Panc1 (cell line): Measurements from ENCODE around the gene B4GAT1. TPM values are rescaled to one million over a fixed set of nuclear protein-coding genes. Genes with fewer than 3 reads are reported as not detected.
"Not testable (repeated sequence)": the region's sequence is repeated elsewhere in the genome, so short reads cannot be mapped to it uniquely, and the experiment has no call there.

Source experiments
- ATAC-seq: fragments of 200-7000 bp; cut with Tn5 transposase; 2 replicates; pipeline ENCODE4 v1.9.1; 2020; ENCODE audit warnings: mild to moderate bottlenecking, moderate library complexity
- BruUV-seq: library from RNA; stranded (reverse); fragments of 400-500 nt; replicated peaks from 2 replicates; lab custom pipeline; 2021; lab: Mats Ljungman, UMichigan
- CTCF ChIA-PET: fragments of 300-600 bp; sonication (Branson Sonifier 250); formaldehyde crosslinking; loops from one replicate; lab custom pipeline; 2022; ENCODE audit warnings: antibody characterized with exemption; lab: Charles Lee
- POLR2A ChIA-PET: fragments of 300-600 bp; sonication (Branson Sonifier 250); formaldehyde crosslinking; loops from one replicate; lab custom pipeline; 2022; ENCODE audit warnings: antibody characterized with exemption; lab: Charles Lee
- DNase-seq: peaks from one replicate; pipeline ENCODE4 v3.0.0-alpha.2; 2010; ENCODE audit warnings: low read depth, low spot score
- H3K27ac ChIP-seq: 2 replicates; pipeline ENCODE4 v1.5.1; 2011; ENCODE audit warnings: mild to moderate bottlenecking, low read length, inconsistent platforms
- H3K27me3 ChIP-seq: fragments of 200-500 bp; sonication (Bioruptor generic); 2 replicates; pipeline ENCODE4 v1.6.0; 2014; ENCODE audit warnings: low read length, inconsistent platforms; ENCODE audit not compliant: control insufficient read depth, insufficient read depth
- H3K36me3 ChIP-seq: fragments of 200-500 bp; sonication (Bioruptor generic); 2 replicates; pipeline ENCODE4 v1.5.1; 2014; ENCODE audit warnings: inconsistent platforms, mild to moderate bottlenecking, low read length, moderate library complexity; ENCODE audit not compliant: control insufficient read depth, insufficient read depth
- H3K4me1 ChIP-seq: 2 replicates; pipeline ENCODE4 v1.5.1; 2011; ENCODE audit warnings: inconsistent platforms, mild to moderate bottlenecking, low read length, moderate library complexity; ENCODE audit not compliant: control insufficient read depth, insufficient read depth
- H3K4me3 ChIP-seq, 2 experiments: 2 replicates each; pipeline ENCODE4 v1.5.1; 2011 to 2012; ENCODE audit warnings: low read depth in 2 of 2, low read length in 2 of 2, mild to moderate bottlenecking in 2 of 2, inconsistent platforms in 1 of 2, moderate library complexity in 1 of 2
- H3K9me3 ChIP-seq: fragments of 200-500 bp; sonication (Bioruptor generic); 2 replicates; pipeline ENCODE4 v1.5.1; 2014; ENCODE audit warnings: low read depth, mild to moderate bottlenecking, inconsistent platforms, low read length, moderate library complexity; ENCODE audit not compliant: control insufficient read depth, insufficient read depth
- POLR2AphosphoS5 ChIP-seq: IDR thresholded peaks from 2 replicates; pipeline ENCODE4 v1.6.1; 2012; ENCODE audit warnings: mild to moderate bottlenecking, low read depth, low read length, moderate library complexity
- REST ChIP-seq, 2 experiments: IDR thresholded peaks; 2 replicates each; pipeline ENCODE4 v1.6.1; 2011 to 2012; ENCODE audit warnings: low read depth in 2 of 2, control low read depth in 1 of 2, low read length in 1 of 2, mild to moderate bottlenecking in 1 of 2, moderate library complexity in 1 of 2; ENCODE audit not compliant: insufficient read depth in 1 of 2
- SIN3A ChIP-seq: IDR thresholded peaks from 2 replicates; pipeline ENCODE4 v1.6.1; 2012; ENCODE audit warnings: low read depth, mild to moderate bottlenecking, low read length, moderate library complexity, borderline replicate concordance; ENCODE audit not compliant: insufficient read depth
- TCF7L2 ChIP-seq: IDR thresholded peaks from 2 replicates; pipeline ENCODE4 v1.6.1; 2011; ENCODE audit warnings: mild to moderate bottlenecking, low read depth, low read length, inconsistent platforms
- in situ Hi-C: cut with HindIII; loops from 2 replicates; pipeline ENCODE4 v1.10.0; 2016; ENCODE audit warnings: low sequenced_read_pairs, low pct_unique_long_range_greater_than_20kb
- intact Hi-C: fragments of 100-400 bp; cut with micrococcal nuclease; formaldehyde crosslinking; loops from one replicate; pipeline ENCODE4 v1.10.0; 2022; ENCODE audit not compliant: unreplicated experiment
- total RNA-seq: library from RNA; stranded (reverse); gene quantifications from one replicate; pipeline ENCODE4 v1.2.1, GENCODE V29; 2021; ENCODE audit not compliant: unreplicated experiment
- TF ChIP-seq, protein P1 (sequence below): fragments of 450-650 bp; IDR thresholded peaks from 2 replicates; pipeline ENCODE4 v1.5.1; 2017; ENCODE audit warnings: mild to moderate bottlenecking

B4GAT1 gene
- total RNA-seq, 1 experiment from 2014 or later, result 29.3 TPM

GRCh38 chr11:66320289-66320688, 27.1 kb downstream of the B4GAT1 start:
- H3K4me3 ChIP-seq, POLR2A ChIA-PET, intact Hi-C loops, CTCF ChIA-PET, H3K27me3 ChIP-seq, in situ Hi-C loops, H3K27ac ChIP-seq, H3K36me3 ChIP-seq, H3K4me1 ChIP-seq, ATAC-seq, BruUV-seq, H3K9me3 ChIP-seq, DNase-seq: not testable (repeated sequence)

GRCh38 chr11:66318600-66318970, 28.8 kb downstream of the B4GAT1 start:
- BruUV-seq, result no TSS peak
- no peak overlapping the region for H3K27ac ChIP-seq
- TF ChIP-seq POLR2AphosphoS5 (no peak), TCF7L2 (no peak), REST (IDR thresholded peaks at IDR 0.05; ENCODE audit: insufficient read depth in 1 of 2, low read depth in 2 of 2, low read length in 1 of 2) (no peak), SIN3A (no peak)
- TF ChIP-seq, protein P1, sequence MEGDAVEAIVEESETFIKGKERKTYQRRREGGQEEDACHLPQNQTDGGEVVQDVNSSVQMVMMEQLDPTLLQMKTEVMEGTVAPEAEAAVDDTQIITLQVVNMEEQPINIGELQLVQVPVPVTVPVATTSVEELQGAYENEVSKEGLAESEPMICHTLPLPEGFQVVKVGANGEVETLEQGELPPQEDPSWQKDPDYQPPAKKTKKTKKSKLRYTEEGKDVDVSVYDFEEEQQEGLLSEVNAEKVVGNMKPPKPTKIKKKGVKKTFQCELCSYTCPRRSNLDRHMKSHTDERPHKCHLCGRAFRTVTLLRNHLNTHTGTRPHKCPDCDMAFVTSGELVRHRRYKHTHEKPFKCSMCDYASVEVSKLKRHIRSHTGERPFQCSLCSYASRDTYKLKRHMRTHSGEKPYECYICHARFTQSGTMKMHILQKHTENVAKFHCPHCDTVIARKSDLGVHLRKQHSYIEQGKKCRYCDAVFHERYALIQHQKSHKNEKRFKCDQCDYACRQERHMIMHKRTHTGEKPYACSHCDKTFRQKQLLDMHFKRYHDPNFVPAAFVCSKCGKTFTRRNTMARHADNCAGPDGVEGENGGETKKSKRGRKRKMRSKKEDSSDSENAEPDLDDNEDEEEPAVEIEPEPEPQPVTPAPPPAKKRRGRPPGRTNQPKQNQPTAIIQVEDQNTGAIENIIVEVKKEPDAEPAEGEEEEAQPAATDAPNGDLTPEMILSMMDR, result no peak
- ChIA-PET CTCF (interaction anchor here (0.6 kb wide), 1 partner anchor 15 kb away, joined by 5 read pairs; no protein-coding TSS in a partner anchor), POLR2A (no interaction called here)
- intact Hi-C loops (no loop called here), in situ Hi-C loops (no loop called here)
- H3K9me3 ChIP-seq, result no peaks in the 10 kb centered on the region
- DNase-seq (no peak), ATAC-seq (no peak)
- no peaks in the 10 kb centered on the region for H3K36me3 ChIP-seq
- no peaks in the 10 kb centered on the region for H3K27me3 ChIP-seq
- H3K4me1 ChIP-seq, result peaks cover 4% of the 10 kb centered on the region; the same call in 1 of the 2 replicates
- no peak overlapping the region for H3K4me3 ChIP-seq

- H3K9me3 ChIP-seq, result no peaks in the 10 kb centered on the region
- TF ChIP-seq POLR2AphosphoS5 (no peak), SIN3A (no peak), TCF7L2 (no peak), REST (IDR thresholded peaks at IDR 0.05; ENCODE audit: insufficient read depth in 1 of 2, low read depth in 2 of 2, low read length in 1 of 2) (no peak)
- TF ChIP-seq, protein P1, result no peak
- ChIA-PET CTCF (interaction anchor here (0.6 kb wide), 2 partner anchors 14 to 648 kb away, joined by 5 read pairs; no protein-coding TSS in a partner anchor), POLR2A (no interaction called here)
- ATAC-seq, result no peak
- H3K27ac ChIP-seq, result no peak overlapping the region
- no peaks in the 10 kb centered on the region for H3K36me3 ChIP-seq
- no peak overlapping the region for H3K4me3 ChIP-seq
- H3K27me3 ChIP-seq, result no peaks in the 10 kb centered on the region
- H3K4me1 ChIP-seq, result peaks cover 4% of the 10 kb centered on the region; the same call in 1 of the 2 replicates
- intact Hi-C loops (no loop called here), in situ Hi-C loops (no loop called here)
- BruUV-seq, result no TSS peak
- no peak for DNase-seq
Measured at GRCh38 chr11:66317723-66318599, 29.5 kb downstream of the B4GAT1 start.
